Activated T-cell treated with anti-CD3 and anti-CD28 coated beads for 4 hours (primary cell): ENCODE results near the gene ST7.
A peak's percentile ranks its signal among the peaks of the same experiment; 100 is the strongest.

Experiments used
- DNase-seq: peaks from one replicate; pipeline ENCODE4 v3.0.0-alpha.2; 2020

The ST7 gene

GRCh38 chr7:117202511-117202910 lies 249.2 kb downstream of the ST7 start:
- DNase-seq, result no peak

- DNase-seq, result no peak
Measured at GRCh38 chr7:117203205-117203604, 249.9 kb downstream of the ST7 start.

GRCh38 chr7:117205873-117206272 lies 252.6 kb downstream of the ST7 start:
- no peak for DNase-seq

GRCh38 chr7:117208257-117208656 lies 255.0 kb downstream of the ST7 start:
- no peak for DNase-seq

GRCh38 chr7:117210397-117210796 lies 257.1 kb downstream of the ST7 start:
- no peak for DNase-seq

- no peak for DNase-seq
Measured at GRCh38 chr7:117210908-117211307, 257.6 kb downstream of the ST7 start.

GRCh38 chr7:117211614-117212013 lies 258.3 kb downstream of the ST7 start:
- DNase-seq, result no peak

GRCh38 chr7:117212969-117213877 lies 259.9 kb downstream of the ST7 start:
- peak; percentile 15 for DNase-seq

GRCh38 chr7:117216010-117216409 lies 262.7 kb downstream of the ST7 start:
- no peak for DNase-seq

GRCh38 chr7:117216436-117217069 lies 263.3 kb downstream of the ST7 start:
- DNase-seq, result no peak

- no peak for DNase-seq
Measured at GRCh38 chr7:117217106-117218035, 264.1 kb downstream of the ST7 start.

- DNase-seq, result no peak
Measured at GRCh38 chr7:117218700-117219099, 265.4 kb downstream of the ST7 start.

- DNase-seq, result no peak
Measured at GRCh38 chr7:117219485-117219884, 266.2 kb downstream of the ST7 start.

- no peak for DNase-seq
Measured at GRCh38 chr7:117220836-117221235, 267.5 kb downstream of the ST7 start.

- no peak for DNase-seq
Measured at GRCh38 chr7:117225536-117225935, 272.2 kb downstream of the ST7 start.

GRCh38 chr7:117227091-117227490 lies 273.8 kb downstream of the ST7 start:
- DNase-seq, result no peak

- DNase-seq, result no peak
Measured at GRCh38 chr7:117229350-117229749, 276.0 kb downstream of the ST7 start.

- DNase-seq, result no peak
Measured at GRCh38 chr7:117230276-117231046, 277.2 kb downstream of the ST7 start.

- no peak for DNase-seq
Measured at GRCh38 chr7:117231047-117231359, 277.7 kb downstream of the ST7 start.

- DNase-seq, result no peak
Measured at GRCh38 chr7:117237646-117238045, 284.3 kb downstream of the ST7 start.

- no peak for DNase-seq
Measured at GRCh38 chr7:117238472-117238871, 285.2 kb downstream of the ST7 start.

- DNase-seq, result no peak
Measured at GRCh38 chr7:117238937-117239336, 285.6 kb downstream of the ST7 start.

- DNase-seq, result no peak
Measured at GRCh38 chr7:117241088-117241487, 287.8 kb downstream of the ST7 start.
